IMR-90 (cell line): ENCODE results near the gene ALK. TPM values are rescaled to one million over a fixed set of nuclear protein-coding genes. Genes with fewer than 3 reads are reported as not detected.

Experiments used
- ATAC-seq: fragments of 200-7000 bp; cut with Tn5 transposase; 2 replicates; pipeline ENCODE4 v1.9.1; 2020; ENCODE audit warnings: low read depth, mild to moderate bottlenecking, moderate library complexity
- BruUV-seq: library from RNA; stranded (reverse); fragments of 400-500 nt; replicated peaks from 2 replicates; lab custom pipeline; 2021; lab: Mats Ljungman, UMichigan
- CTCF ChIA-PET: fragments of 300-600 bp; formaldehyde crosslinking; extraction: SDS; loops from one replicate; lab custom pipeline; 2021; ENCODE audit warnings: antibody characterized with exemption; lab: Yijun Ruan, JAX
- POLR2A ChIA-PET: fragments of 300-600 bp; sonication (Branson Sonifier 250); formaldehyde crosslinking; loops from one replicate; lab custom pipeline; 2022; ENCODE audit warnings: antibody characterized with exemption; ENCODE audit not compliant: unreplicated experiment; lab: Charles Lee
- DNase-seq: peaks from one replicate; pipeline ENCODE4 v3.0.0; 2013
- H2AFZ ChIP-seq: replicated peaks from 2 replicates; pipeline ENCODE3; 2013; ENCODE audit warnings: low read length, mild to moderate bottlenecking; ENCODE audit not compliant: poor library complexity
- H2AK5ac ChIP-seq: 2 replicates; pipeline ENCODE4 v1.6.1; 2013; ENCODE audit warnings: low read depth, low read length, inconsistent platforms
- H2AK9ac ChIP-seq: replicated peaks from 2 replicates; pipeline ENCODE3; 2013; ENCODE audit warnings: mild to moderate bottlenecking, low read depth, low read length, moderate library complexity; ENCODE audit not compliant: poor library complexity
- H2BK120ac ChIP-seq: 2 replicates; pipeline ENCODE4 v1.6.1; 2013; ENCODE audit warnings: low read depth, low read length, inconsistent platforms
- H2BK15ac ChIP-seq: 3 replicates; pipeline ENCODE4 v1.6.1; 2013; ENCODE audit warnings: low read depth, low read length, inconsistent platforms
- H2BK20ac ChIP-seq: 2 replicates; pipeline ENCODE4 v1.6.1; 2013; ENCODE audit warnings: low read depth, mild to moderate bottlenecking, inconsistent platforms, low read length, moderate library complexity
- H2BK5ac ChIP-seq: 2 replicates; pipeline ENCODE4 v1.6.1; 2013; ENCODE audit warnings: mild to moderate bottlenecking, low read depth, low read length, inconsistent platforms; ENCODE audit not compliant: poor library complexity, severe bottlenecking
- H3K14ac ChIP-seq: replicated peaks from 2 replicates; pipeline ENCODE4 v1.6.1; 2013; ENCODE audit warnings: low read depth, low read length, inconsistent platforms
- H3K18ac ChIP-seq: 2 replicates; pipeline ENCODE4 v1.6.1; 2013; ENCODE audit warnings: low read depth, low read length, control low read depth
- H3K23ac ChIP-seq: 2 replicates; pipeline ENCODE4 v1.6.1; 2013; ENCODE audit warnings: low read depth, low read length, inconsistent platforms
- H3K27ac ChIP-seq: 2 replicates; pipeline ENCODE4 v1.5.1; 2013; ENCODE audit warnings: mild to moderate bottlenecking, control low read depth, low read length; ENCODE audit not compliant: insufficient read depth
- H3K27me3 ChIP-seq: 2 replicates; pipeline ENCODE4 v1.6.1; 2013; ENCODE audit warnings: low read length; ENCODE audit not compliant: control insufficient read depth, insufficient read depth
- H3K36me3 ChIP-seq: 2 replicates; pipeline ENCODE4 v1.6.1; 2013; ENCODE audit warnings: low read length, mixed read lengths; ENCODE audit not compliant: control insufficient read depth, insufficient read depth
- H3K4ac ChIP-seq: 2 replicates; pipeline ENCODE4 v1.6.1; 2013; ENCODE audit warnings: low read depth, low read length, inconsistent platforms
- H3K4me1 ChIP-seq: 2 replicates; pipeline ENCODE4 v1.6.1; 2013; ENCODE audit warnings: low read length, mixed read lengths; ENCODE audit not compliant: control insufficient read depth, insufficient read depth
- H3K4me2 ChIP-seq: 2 replicates; pipeline ENCODE4 v1.6.1; 2013; ENCODE audit warnings: low read depth, mild to moderate bottlenecking, control low read depth, low read length, moderate library complexity
- H3K4me3 ChIP-seq: 2 replicates; pipeline ENCODE4 v1.5.1; 2013; ENCODE audit warnings: low read depth, mild to moderate bottlenecking, control low read depth, low read length, moderate library complexity; ENCODE audit not compliant: insufficient read depth
- H3K56ac ChIP-seq: 2 replicates; pipeline ENCODE4 v1.6.1; 2013; ENCODE audit warnings: low read length, inconsistent platforms; ENCODE audit not compliant: insufficient read depth; ENCODE audit errors: extremely low read depth
- H3K79me1 ChIP-seq, 2 experiments: 2 replicates each; pipeline ENCODE4 v1.6.1; 2013; ENCODE audit warnings: low read length in 2 of 2, inconsistent platforms in 1 of 2, low read depth in 1 of 2
- H3K9ac ChIP-seq: 2 replicates; pipeline ENCODE4 v1.6.1; 2013; ENCODE audit warnings: low read depth, low read length, control low read depth
- H3K9me1 ChIP-seq: 2 replicates; pipeline ENCODE4 v1.6.1; 2013; ENCODE audit warnings: low read length, inconsistent platforms; ENCODE audit not compliant: insufficient read depth
- H3K9me3 ChIP-seq: 2 replicates; pipeline ENCODE4 v1.6.1; 2013; ENCODE audit warnings: low read length; ENCODE audit not compliant: control insufficient read depth, insufficient read depth
- H4K20me1 ChIP-seq: 2 replicates; pipeline ENCODE4 v1.6.1; 2013; ENCODE audit warnings: low read length, inconsistent platforms; ENCODE audit not compliant: insufficient read depth
- H4K5ac ChIP-seq: 2 replicates; pipeline ENCODE4 v1.6.1; 2013; ENCODE audit warnings: mild to moderate bottlenecking, low read depth, low read length, control low read depth
- H4K8ac ChIP-seq, 2 experiments: 2 replicates each; pipeline ENCODE4 v1.6.1; 2013; ENCODE audit warnings: low read depth in 2 of 2, low read length in 2 of 2, control low read depth in 1 of 2, inconsistent platforms in 1 of 2
- H4K91ac ChIP-seq: 2 replicates; pipeline ENCODE4 v1.6.1; 2013; ENCODE audit warnings: low read depth, low read length, inconsistent platforms; ENCODE audit not compliant: insufficient read depth
- BHLHE40 ChIP-seq: fragments of 150-350 bp; IDR thresholded peaks from 2 replicates; pipeline ENCODE4 v1.6.1; 2016; ENCODE audit warnings: mild to moderate bottlenecking, low read depth, low read length
- CEBPB ChIP-seq: IDR thresholded peaks from 2 replicates; pipeline ENCODE4 v1.6.1; 2012; ENCODE audit warnings: low read depth, low read length, improper control_type of control experiment
- CHD1 ChIP-seq: IDR thresholded peaks from 2 replicates; pipeline ENCODE4 v1.6.1; 2012; ENCODE audit warnings: low read depth, low read length, improper control_type of control experiment
- CTCF ChIP-seq: conservative IDR thresholded peaks from 2 replicates; pipeline ENCODE4 v1.5.1; 2012; ENCODE audit warnings: mild to moderate bottlenecking, low read depth, low read length, improper control_type of control experiment
- ELK1 ChIP-seq: fragments of 150-350 bp; IDR thresholded peaks from 2 replicates; pipeline ENCODE4 v1.6.1; 2016; ENCODE audit warnings: low read depth, mild to moderate bottlenecking, low read length, moderate library complexity, borderline replicate concordance
- FOS ChIP-seq: fragments of 150-350 bp; IDR thresholded peaks from 2 replicates; pipeline ENCODE4 v1.6.1; 2016; ENCODE audit warnings: low read depth, low read length
- MAFK ChIP-seq: IDR thresholded peaks from 2 replicates; pipeline ENCODE4 v1.6.1; 2012; ENCODE audit warnings: low read depth, low read length, improper control_type of control experiment
- MAZ ChIP-seq: IDR thresholded peaks from 2 replicates; pipeline ENCODE4 v1.6.1; 2012; ENCODE audit warnings: low read depth, mild to moderate bottlenecking, low read length, improper control_type of control experiment, moderate library complexity, borderline replicate concordance
- MXI1 ChIP-seq: IDR thresholded peaks from 2 replicates; pipeline ENCODE4 v1.6.1; 2012; ENCODE audit warnings: low read depth, mild to moderate bottlenecking, low read length, moderate library complexity, borderline replicate concordance
- NFE2L2 ChIP-seq: fragments of 150-350 bp; IDR thresholded peaks from 2 replicates; pipeline ENCODE4 v1.6.1; 2016; ENCODE audit warnings: low read depth, mild to moderate bottlenecking, low read length
- POLR2A ChIP-seq: IDR thresholded peaks from 2 replicates; pipeline ENCODE4 v1.6.1; 2012; ENCODE audit warnings: mild to moderate bottlenecking, low read depth, low read length
- RAD21 ChIP-seq: IDR thresholded peaks from 2 replicates; pipeline ENCODE4 v1.6.1; 2012; ENCODE audit warnings: low read length, improper control_type of control experiment
- RCOR1 ChIP-seq: IDR thresholded peaks from 2 replicates; pipeline ENCODE4 v1.6.1; 2012; ENCODE audit warnings: mild to moderate bottlenecking, low read length, improper control_type of control experiment; ENCODE audit not compliant: insufficient replicate concordance
- RFX5 ChIP-seq: IDR thresholded peaks from 2 replicates; pipeline ENCODE4 v1.8.0; 2012; ENCODE audit warnings: low read depth, mild to moderate bottlenecking, low read length, moderate library complexity
- SMC3 ChIP-seq: fragments of 150-350 bp; IDR thresholded peaks from 2 replicates; pipeline ENCODE4 v1.6.1; 2016; ENCODE audit warnings: low read depth, mild to moderate bottlenecking, antibody characterized with exemption, low read length, moderate library complexity
- USF2 ChIP-seq: fragments of 150-350 bp; IDR thresholded peaks from 2 replicates; pipeline ENCODE4 v1.6.1; 2017; ENCODE audit warnings: mild to moderate bottlenecking, antibody characterized with exemption, low read length, low read depth
- WGBS, 2 experiments: methylation state at CpG; one replicate each; pipeline versions ENCODE4 v1.1.5 to v1.1.7; 2013; ENCODE audit warnings: missing lambda C conversion rate in 2 of 2; ENCODE audit not compliant: insufficient read length in 1 of 2; ENCODE audit errors: extremely low coverage in 2 of 2; 5-methylcytosine and 5-hydroxymethylcytosine counted together
- dilution Hi-C: fragments of 300-500 bp; cut with HindIII; formaldehyde crosslinking; loops from one replicate; pipeline ENCODE4 v1.14.3; 2018; ENCODE audit warnings: low sequenced_read_pairs; ENCODE audit not compliant: unreplicated experiment
- in situ Hi-C: fragments of 300-500 bp; cut with MboI; formaldehyde crosslinking; loops from 3 replicates; pipeline ENCODE4 v1.14.3; 2019; ENCODE audit warnings: low sequenced_read_pairs, inconsistent platforms, mixed read lengths
- intact Hi-C: fragments of 100-400 bp; cut with micrococcal nuclease; formaldehyde crosslinking; loops from 2 replicates; pipeline ENCODE4 v1.10.0; 2022
- polyA plus RNA-seq, 3 experiments: library from polyadenylated mRNA; depleted of rRNA; stranded (reverse); fragments of >200 nt; gene quantifications; 2 replicates each; pipeline ENCODE4 v1.2.3, GENCODE V29; 2012; ENCODE audit warnings: low replicate concordance in 1 of 3
- total RNA-seq: library from RNA; depleted of rRNA; stranded (reverse); fragments of >200 nt; gene quantifications from 2 replicates; pipeline ENCODE4 v1.2.3, GENCODE V29; 2012

The ALK gene
- total and polyA plus RNA-seq, 2 of the 4 experiments (the other 2 are of a cell fraction) = not detected

GRCh38 chr2:29613067-29613466, 308.3 kb downstream of the ALK start:
- no peak overlapping the region for H2BK5ac ChIP-seq

More at GRCh38 chr2:29613067-29613466, 308.3 kb downstream of the ALK start:
- no peak overlapping the region for H4K8ac ChIP-seq
- no peak overlapping the region for H3K27ac ChIP-seq
- no peak overlapping the region for H3K56ac ChIP-seq
- H3K23ac ChIP-seq = no peak overlapping the region
- H3K4me1 ChIP-seq = peaks cover 2% of the 10 kb centered on the region; the same call in 1 of the 2 replicates
- H3K9ac ChIP-seq = no peak overlapping the region
- no peak overlapping the region for H4K91ac ChIP-seq
- H2BK120ac ChIP-seq = no peak overlapping the region
- H3K9me3 ChIP-seq = no peaks in the 10 kb centered on the region
- H3K36me3 ChIP-seq = no peaks in the 10 kb centered on the region
- H4K20me1 ChIP-seq = no peaks in the 10 kb centered on the region
- in situ Hi-C loops = no loop called here
- H3K4ac ChIP-seq = no peak overlapping the region
- no peak overlapping the region for H2AK5ac ChIP-seq
- TF ChIP-seq FOS = no peak
- TF ChIP-seq MXI1 = no peak
- no peak for TF ChIP-seq USF2
- no peak for TF ChIP-seq RFX5
- no peak for TF ChIP-seq RCOR1
- TF ChIP-seq ELK1 = no peak
- TF ChIP-seq SMC3 = no peak
- no peak for TF ChIP-seq MAZ
- no peak for TF ChIP-seq CTCF
- TF ChIP-seq BHLHE40 = no peak
- TF ChIP-seq CEBPB = no peak
- TF ChIP-seq RAD21 = no peak
- TF ChIP-seq MAFK = no peak
- TF ChIP-seq POLR2A = no peak
- TF ChIP-seq CHD1 = no peak
- no peak for TF ChIP-seq NFE2L2
- no peaks in the 10 kb centered on the region for H3K79me1 ChIP-seq
- no peak overlapping the region for H3K14ac ChIP-seq
- no peak overlapping the region for H3K4me2 ChIP-seq
- ChIA-PET CTCF (no interaction called here), POLR2A (no interaction called here)
- H2AFZ ChIP-seq = no peak overlapping the region
- H2BK20ac ChIP-seq = no peak overlapping the region
- ATAC-seq (no peak), DNase-seq (no peak)
- H4K5ac ChIP-seq = no peak overlapping the region
- BruUV-seq = no TSS peak
- WGBS, 2 experiments = no CpG with 5 or more reads among the region's 3 CpGs
- no peak overlapping the region for H3K18ac ChIP-seq
- H2BK15ac ChIP-seq = no peak overlapping the region
- no peak overlapping the region for H3K4me3 ChIP-seq
- intact Hi-C loops = no loop called here
- dilution Hi-C loops = no loop called here
- H3K9me1 ChIP-seq = no peaks in the 10 kb centered on the region
- no peaks in the 10 kb centered on the region for H3K27me3 ChIP-seq
- H2AK9ac ChIP-seq = no peak overlapping the region
